Tibial nerve (tissue), 4 donors: ENCODE results near the gene DNAJB1. TPM values are rescaled to one million over a fixed set of nuclear protein-coding genes. Genes with fewer than 3 reads are reported as not detected.
"Not testable (repeated sequence)": the region's sequence is repeated elsewhere in the genome, so short reads cannot be mapped to it uniquely, and the experiment has no call there.

ENCODE experiments used
- DNase-seq, 2 donors: peaks; one replicate each; pipeline ENCODE4 v3.0.0-alpha.2; 2019; ENCODE audit warnings: low spot score in 2 of 2
- H3K27ac ChIP-seq, 4 donors: fragments of 200-600 bp; sonication (generic) in 3 of 4; one replicate each; pipeline ENCODE4 v1.5.1; 2017 to 2019; ENCODE audit warnings: mild to moderate bottlenecking in 1 of 4
- H3K27me3 ChIP-seq, 2 donors: fragments of 200-600 bp; sonication (generic) in 1 of 2; one replicate each; pipeline versions ENCODE4 v1.5.1 to v1.6.0; 2017 to 2019
- H3K36me3 ChIP-seq, 3 donors: fragments of 200-600 bp; sonication (generic); one replicate each; pipeline ENCODE4 v1.5.1; 2018 to 2019
- H3K4me1 ChIP-seq, 4 donors: fragments of 200-600 bp; sonication (generic) in 3 of 4; one replicate each; pipeline ENCODE4 v1.5.1; 2017 to 2019
- H3K4me3 ChIP-seq, 4 donors: fragments of 200-600 bp; sonication (generic) in 3 of 4; one replicate each; pipeline ENCODE4 v1.5.1; 2017 to 2019; ENCODE audit warnings: mild to moderate bottlenecking in 1 of 4, moderate library complexity in 1 of 4
- H3K9me3 ChIP-seq, 4 donors: fragments of 200-600 bp; sonication (generic) in 3 of 4; one replicate each; pipeline ENCODE4 v1.5.1; 2017 to 2019
- EP300 ChIP-seq, 2 donors: sonication (generic); formaldehyde crosslinking; IDR thresholded peaks; one replicate each; pipeline ENCODE4 v1.6.1; 2017; ENCODE audit warnings: antibody characterized with exemption in 2 of 2, mild to moderate bottlenecking in 1 of 2
- POLR2A ChIP-seq, 2 donors: fragments of 450-650 bp; IDR thresholded peaks; one replicate each; pipeline ENCODE4 v1.6.1; 2017; ENCODE audit warnings: antibody characterized with exemption in 2 of 2, mild to moderate bottlenecking in 2 of 2, moderate library complexity in 2 of 2
- WGBS, 2 donors: methylation state at CpG; one replicate each; pipeline ENCODE4 v1.1.5; 2018; 5-methylcytosine and 5-hydroxymethylcytosine counted together
- total RNA-seq, 4 donors: library from RNA; depleted of rRNA; stranded (reverse); fragments of >200 nt; gene quantifications; one replicate each; pipeline ENCODE4 v1.1.0, GENCODE V29; 2016
- TF ChIP-seq, protein P1 (sequence below), 5 experiments: fragments of 200-600 bp in 3 of 5; fragments of 450-650 bp in 2 of 5; sonication (generic) in 3 of 5; IDR thresholded peaks; one replicate each; pipeline ENCODE4 v1.5.1; 2016 to 2019; ENCODE audit warnings: antibody characterized with exemption in 5 of 5, mild to moderate bottlenecking in 3 of 5, moderate library complexity in 2 of 5

DNAJB1 gene
- total RNA-seq, 4 donors from 2014 or later = 48.9 to 132 (median 73.9) TPM

DNA sequence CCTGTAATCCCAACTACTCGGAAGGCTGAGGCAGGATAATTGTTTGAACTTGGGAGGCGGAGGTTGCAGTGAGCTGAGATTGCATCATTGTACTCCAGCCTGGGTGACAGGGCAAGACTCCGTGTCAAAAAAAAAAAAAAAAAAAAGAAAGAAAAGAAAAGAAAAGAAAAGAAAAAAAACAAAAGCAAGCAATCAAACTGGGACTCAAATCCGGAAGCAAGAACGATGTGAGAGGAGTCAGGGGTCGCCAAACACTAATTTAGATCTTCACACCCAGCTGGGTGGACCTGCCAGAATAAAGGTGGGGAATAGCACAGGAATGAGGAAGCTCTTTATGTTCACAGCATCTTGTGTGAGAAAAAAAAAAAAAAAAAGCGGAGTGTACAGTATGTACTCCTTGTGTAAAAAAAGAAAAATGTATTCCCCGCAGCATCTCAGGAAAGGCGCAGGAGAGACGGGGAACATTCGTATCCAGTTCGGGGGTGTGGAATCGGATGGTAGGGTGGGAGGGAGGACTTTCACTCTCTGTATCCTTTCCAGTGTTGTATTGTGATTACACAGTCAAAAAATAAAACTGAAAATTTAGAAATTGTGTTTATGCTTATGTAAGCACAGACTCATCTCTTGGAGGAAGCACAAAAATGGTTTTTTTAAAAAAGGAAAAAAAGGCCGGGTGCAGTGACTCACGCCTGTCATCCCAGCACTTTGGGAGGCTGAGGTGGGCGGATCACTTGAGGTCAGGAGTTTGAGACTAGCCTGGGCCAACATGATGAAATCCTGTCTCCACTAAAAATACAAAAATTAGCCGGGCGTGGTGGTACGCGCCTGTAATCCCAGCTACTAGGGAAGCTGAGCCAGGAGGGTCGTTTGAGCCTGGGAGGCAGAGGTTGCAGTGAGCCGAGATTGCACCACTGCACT lies 7.6 kb downstream of the DNAJB1 start:
- 41 to 44% methylated on average over 22 of the region's 22 CpGs for WGBS, 2 donors
- no peaks in the 10 kb centered on the region for H3K27me3 ChIP-seq
- peak overlapping the region; percentile 26 to 84 (median 54) for H3K27ac ChIP-seq
- peak overlapping the region in 1 of 4 donors; percentile 21 for H3K4me3 ChIP-seq
- peaks cover 0 to 33% (median 11%) of the 10 kb centered on the region in 4 donors for H3K4me1 ChIP-seq
- DNase-seq = peak; percentile 30 to 61
- peaks cover 0 to 22% (median 12%) of the 10 kb centered on the region in 3 donors for H3K36me3 ChIP-seq
- TF ChIP-seq EP300 (IDR thresholded peaks at IDR 0.05) = peak; percentile 50 to 73
- no peak for TF ChIP-seq POLR2A (IDR thresholded peaks at IDR 0.05)
- no peaks in the 10 kb centered on the region for H3K9me3 ChIP-seq

- TF ChIP-seq POLR2A (IDR thresholded peaks at IDR 0.05) (no peak), EP300 (IDR thresholded peaks at IDR 0.05) (no peak)
- TF ChIP-seq, protein P1, sequence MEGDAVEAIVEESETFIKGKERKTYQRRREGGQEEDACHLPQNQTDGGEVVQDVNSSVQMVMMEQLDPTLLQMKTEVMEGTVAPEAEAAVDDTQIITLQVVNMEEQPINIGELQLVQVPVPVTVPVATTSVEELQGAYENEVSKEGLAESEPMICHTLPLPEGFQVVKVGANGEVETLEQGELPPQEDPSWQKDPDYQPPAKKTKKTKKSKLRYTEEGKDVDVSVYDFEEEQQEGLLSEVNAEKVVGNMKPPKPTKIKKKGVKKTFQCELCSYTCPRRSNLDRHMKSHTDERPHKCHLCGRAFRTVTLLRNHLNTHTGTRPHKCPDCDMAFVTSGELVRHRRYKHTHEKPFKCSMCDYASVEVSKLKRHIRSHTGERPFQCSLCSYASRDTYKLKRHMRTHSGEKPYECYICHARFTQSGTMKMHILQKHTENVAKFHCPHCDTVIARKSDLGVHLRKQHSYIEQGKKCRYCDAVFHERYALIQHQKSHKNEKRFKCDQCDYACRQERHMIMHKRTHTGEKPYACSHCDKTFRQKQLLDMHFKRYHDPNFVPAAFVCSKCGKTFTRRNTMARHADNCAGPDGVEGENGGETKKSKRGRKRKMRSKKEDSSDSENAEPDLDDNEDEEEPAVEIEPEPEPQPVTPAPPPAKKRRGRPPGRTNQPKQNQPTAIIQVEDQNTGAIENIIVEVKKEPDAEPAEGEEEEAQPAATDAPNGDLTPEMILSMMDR (IDR thresholded peaks at IDR 0.05) = no peak
- Histone ChIP-seq H3K9me3 (no peaks in the 10 kb centered on the region), H3K27me3 (no peaks in the 10 kb centered on the region), H3K36me3 (no peaks in the 10 kb centered on the region), H3K4me3 (no peak overlapping the region), H3K4me1 (peaks cover 0 to 22% (median 2%) of the 10 kb centered on the region in 4 donors), H3K27ac (no peak overlapping the region)
- DNase-seq = no peak
- WGBS, 2 donors = 68 to 69% methylated on average over 12 of the region's 12 CpGs
Measured at GRCh38 chr19:14507704-14508542, 10.3 kb downstream of the DNAJB1 start.

DNA sequence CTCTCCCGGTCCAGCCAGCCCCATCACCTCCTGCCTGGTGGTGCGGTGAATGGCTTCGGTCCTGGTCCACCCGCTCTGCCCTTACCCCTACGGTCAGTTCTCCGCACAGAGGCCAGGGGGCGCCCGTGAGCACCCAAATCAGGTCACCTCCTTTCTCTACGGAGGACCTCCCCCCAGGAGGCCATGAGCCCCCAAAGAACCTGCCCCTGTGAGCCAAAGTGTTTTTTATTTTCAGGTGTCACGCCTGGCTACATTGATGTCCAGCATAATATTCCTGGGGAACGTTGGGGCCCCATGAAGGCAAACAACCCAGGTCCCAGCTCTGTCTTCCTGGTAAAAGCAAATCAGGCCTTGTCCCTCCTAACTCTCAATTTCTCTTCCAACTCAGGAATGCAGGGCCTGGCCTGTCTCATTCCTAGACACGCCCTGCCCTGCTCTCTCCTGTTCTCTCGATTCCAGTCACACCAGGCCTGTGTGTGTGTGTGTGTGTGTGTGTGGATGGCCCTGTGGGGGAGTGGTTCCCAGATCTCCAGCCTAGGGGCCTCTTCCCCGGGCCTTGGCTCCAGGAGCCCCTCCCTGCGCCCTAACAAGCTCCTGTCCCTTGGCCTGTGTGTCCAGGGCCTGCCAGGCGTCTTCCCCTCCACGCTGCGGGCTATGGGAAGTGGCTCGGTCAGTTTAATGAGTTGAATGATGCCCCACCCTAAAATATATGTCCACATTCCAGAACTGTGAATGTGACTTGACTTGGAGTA lies 12.5 kb downstream of the DNAJB1 start:
- Histone ChIP-seq H3K27me3 (no peaks in the 10 kb centered on the region), H3K4me1 (peaks cover 0 to 17% (median 0%) of the 10 kb centered on the region in 4 donors), H3K4me3 (no peak overlapping the region), H3K9me3 (no peaks in the 10 kb centered on the region), H3K27ac (peak overlapping the region; percentile 12 to 69 (median 58)), H3K36me3 (no peaks in the 10 kb centered on the region)
- DNase-seq = no peak
- TF ChIP-seq EP300 (IDR thresholded peaks at IDR 0.05) (no peak), POLR2A (IDR thresholded peaks at IDR 0.05) (no peak)
- TF ChIP-seq, protein P1 (IDR thresholded peaks at IDR 0.05) = peak; percentile 36 to 67 (median 57)
- 44 to 45% methylated on average over 19 of the region's 19 CpGs for WGBS, 2 donors

GRCh38 chr19:14504575-14504974 lies 13.6 kb downstream of the DNAJB1 start:
- not testable (repeated sequence) for H3K4me3 ChIP-seq, DNase-seq
- 81 to 84% methylated on average over 8 of the region's 8 CpGs for WGBS, 2 donors

DNA sequence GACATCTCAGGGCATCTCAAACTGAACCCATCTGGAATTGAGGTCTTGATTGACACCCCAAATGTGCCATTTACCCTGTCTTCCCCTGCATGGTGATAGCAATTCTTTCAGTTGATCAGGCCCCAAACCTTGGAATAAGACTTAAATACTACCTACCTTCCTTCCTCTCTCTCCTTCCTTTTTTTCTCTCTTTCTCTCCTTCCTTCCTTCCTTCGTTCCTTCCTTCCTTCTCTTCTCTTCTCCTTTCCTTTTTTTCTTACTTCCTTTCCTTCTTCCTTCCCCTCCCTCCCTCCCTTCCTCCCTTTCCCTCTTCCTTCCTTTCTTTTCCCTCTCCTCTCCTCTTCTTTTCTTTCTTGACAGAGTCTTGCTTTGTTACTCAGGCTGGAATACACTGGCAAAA lies 14.9 kb downstream of the DNAJB1 start:
- Histone ChIP-seq H3K4me3 (no peak overlapping the region), H3K36me3 (no peaks in the 10 kb centered on the region)
- 80 to 85% methylated on average over 1 of the region's 1 CpG for WGBS, 2 donors

More at GRCh38 chr19:14504575-14504974, 13.6 kb downstream of the DNAJB1 start:
- not testable (repeated sequence) for H3K9me3 ChIP-seq, H3K36me3 ChIP-seq, H3K4me1 ChIP-seq, H3K27me3 ChIP-seq
- H3K27ac ChIP-seq = peak overlapping the region in 1 of 4 donors; percentile 69

More for the DNA sequence above, 14.9 kb downstream of the DNAJB1 start:
- H3K9me3 ChIP-seq = no peaks in the 10 kb centered on the region
- peaks cover 0 to 7% (median 0%) of the 10 kb centered on the region in 4 donors for H3K4me1 ChIP-seq
- H3K27ac ChIP-seq = no peak overlapping the region
- DNase-seq = no peak
- no peaks in the 10 kb centered on the region for H3K27me3 ChIP-seq
- TF ChIP-seq POLR2A (IDR thresholded peaks at IDR 0.05) = no peak
- no peak for TF ChIP-seq EP300 (IDR thresholded peaks at IDR 0.05)
- TF ChIP-seq, protein P1 (IDR thresholded peaks at IDR 0.05) = no peak
